IMR-90 (cell line): ENCODE data around the gene POU2F1. TPM values are rescaled to one million over a fixed set of nuclear protein-coding genes. Genes with fewer than 3 reads are reported as not detected.

Source experiments
- ATAC-seq: fragments of 200-7000 bp; cut with Tn5 transposase; 2 replicates; pipeline ENCODE4 v1.9.1; 2020; ENCODE audit warnings: low read depth, mild to moderate bottlenecking, moderate library complexity
- BruUV-seq: library from RNA; stranded (reverse); fragments of 400-500 nt; replicated peaks from 2 replicates; lab custom pipeline; 2021; lab: Mats Ljungman, UMichigan
- CTCF ChIA-PET: fragments of 300-600 bp; formaldehyde crosslinking; extraction: SDS; loops from one replicate; lab custom pipeline; 2021; ENCODE audit warnings: antibody characterized with exemption; lab: Yijun Ruan, JAX
- POLR2A ChIA-PET: fragments of 300-600 bp; sonication (Branson Sonifier 250); formaldehyde crosslinking; loops from one replicate; lab custom pipeline; 2022; ENCODE audit warnings: antibody characterized with exemption; ENCODE audit not compliant: unreplicated experiment; lab: Charles Lee
- DNase-seq: peaks from one replicate; pipeline ENCODE4 v3.0.0; 2013
- H2AFZ ChIP-seq: replicated peaks from 2 replicates; pipeline ENCODE3; 2013; ENCODE audit warnings: low read length, mild to moderate bottlenecking; ENCODE audit not compliant: poor library complexity
- H2AK5ac ChIP-seq: 2 replicates; pipeline ENCODE4 v1.6.1; 2013; ENCODE audit warnings: low read depth, low read length, inconsistent platforms
- H2AK9ac ChIP-seq: replicated peaks from 2 replicates; pipeline ENCODE3; 2013; ENCODE audit warnings: mild to moderate bottlenecking, low read depth, low read length, moderate library complexity; ENCODE audit not compliant: poor library complexity
- H2BK120ac ChIP-seq: 2 replicates; pipeline ENCODE4 v1.6.1; 2013; ENCODE audit warnings: low read depth, low read length, inconsistent platforms
- H2BK15ac ChIP-seq: 3 replicates; pipeline ENCODE4 v1.6.1; 2013; ENCODE audit warnings: low read depth, low read length, inconsistent platforms
- H2BK20ac ChIP-seq: 2 replicates; pipeline ENCODE4 v1.6.1; 2013; ENCODE audit warnings: low read depth, mild to moderate bottlenecking, inconsistent platforms, low read length, moderate library complexity
- H2BK5ac ChIP-seq: 2 replicates; pipeline ENCODE4 v1.6.1; 2013; ENCODE audit warnings: mild to moderate bottlenecking, low read depth, low read length, inconsistent platforms; ENCODE audit not compliant: poor library complexity, severe bottlenecking
- H3K14ac ChIP-seq: replicated peaks from 2 replicates; pipeline ENCODE4 v1.6.1; 2013; ENCODE audit warnings: low read depth, low read length, inconsistent platforms
- H3K18ac ChIP-seq: 2 replicates; pipeline ENCODE4 v1.6.1; 2013; ENCODE audit warnings: low read depth, low read length, control low read depth
- H3K23ac ChIP-seq: 2 replicates; pipeline ENCODE4 v1.6.1; 2013; ENCODE audit warnings: low read depth, low read length, inconsistent platforms
- H3K27ac ChIP-seq: 2 replicates; pipeline ENCODE4 v1.5.1; 2013; ENCODE audit warnings: mild to moderate bottlenecking, control low read depth, low read length; ENCODE audit not compliant: insufficient read depth
- H3K27me3 ChIP-seq: 2 replicates; pipeline ENCODE4 v1.6.1; 2013; ENCODE audit warnings: low read length; ENCODE audit not compliant: control insufficient read depth, insufficient read depth
- H3K36me3 ChIP-seq: 2 replicates; pipeline ENCODE4 v1.6.1; 2013; ENCODE audit warnings: low read length, mixed read lengths; ENCODE audit not compliant: control insufficient read depth, insufficient read depth
- H3K4ac ChIP-seq: 2 replicates; pipeline ENCODE4 v1.6.1; 2013; ENCODE audit warnings: low read depth, low read length, inconsistent platforms
- H3K4me1 ChIP-seq: 2 replicates; pipeline ENCODE4 v1.6.1; 2013; ENCODE audit warnings: low read length, mixed read lengths; ENCODE audit not compliant: control insufficient read depth, insufficient read depth
- H3K4me2 ChIP-seq: 2 replicates; pipeline ENCODE4 v1.6.1; 2013; ENCODE audit warnings: low read depth, mild to moderate bottlenecking, control low read depth, low read length, moderate library complexity
- H3K4me3 ChIP-seq: 2 replicates; pipeline ENCODE4 v1.5.1; 2013; ENCODE audit warnings: low read depth, mild to moderate bottlenecking, control low read depth, low read length, moderate library complexity; ENCODE audit not compliant: insufficient read depth
- H3K56ac ChIP-seq: 2 replicates; pipeline ENCODE4 v1.6.1; 2013; ENCODE audit warnings: low read length, inconsistent platforms; ENCODE audit not compliant: insufficient read depth; ENCODE audit errors: extremely low read depth
- H3K79me1 ChIP-seq, 2 experiments: 2 replicates each; pipeline ENCODE4 v1.6.1; 2013; ENCODE audit warnings: low read length in 2 of 2, inconsistent platforms in 1 of 2, low read depth in 1 of 2
- H3K9ac ChIP-seq: 2 replicates; pipeline ENCODE4 v1.6.1; 2013; ENCODE audit warnings: low read depth, low read length, control low read depth
- H3K9me1 ChIP-seq: 2 replicates; pipeline ENCODE4 v1.6.1; 2013; ENCODE audit warnings: low read length, inconsistent platforms; ENCODE audit not compliant: insufficient read depth
- H3K9me3 ChIP-seq: 2 replicates; pipeline ENCODE4 v1.6.1; 2013; ENCODE audit warnings: low read length; ENCODE audit not compliant: control insufficient read depth, insufficient read depth
- H4K20me1 ChIP-seq: 2 replicates; pipeline ENCODE4 v1.6.1; 2013; ENCODE audit warnings: low read length, inconsistent platforms; ENCODE audit not compliant: insufficient read depth
- H4K5ac ChIP-seq: 2 replicates; pipeline ENCODE4 v1.6.1; 2013; ENCODE audit warnings: mild to moderate bottlenecking, low read depth, low read length, control low read depth
- H4K8ac ChIP-seq, 2 experiments: 2 replicates each; pipeline ENCODE4 v1.6.1; 2013; ENCODE audit warnings: low read depth in 2 of 2, low read length in 2 of 2, control low read depth in 1 of 2, inconsistent platforms in 1 of 2
- H4K91ac ChIP-seq: 2 replicates; pipeline ENCODE4 v1.6.1; 2013; ENCODE audit warnings: low read depth, low read length, inconsistent platforms; ENCODE audit not compliant: insufficient read depth
- CEBPB ChIP-seq: IDR thresholded peaks from 2 replicates; pipeline ENCODE4 v1.6.1; 2012; ENCODE audit warnings: low read depth, low read length, improper control_type of control experiment
- CTCF ChIP-seq: conservative IDR thresholded peaks from 2 replicates; pipeline ENCODE4 v1.5.1; 2012; ENCODE audit warnings: mild to moderate bottlenecking, low read depth, low read length, improper control_type of control experiment
- ELK1 ChIP-seq: fragments of 150-350 bp; IDR thresholded peaks from 2 replicates; pipeline ENCODE4 v1.6.1; 2016; ENCODE audit warnings: low read depth, mild to moderate bottlenecking, low read length, moderate library complexity, borderline replicate concordance
- FOS ChIP-seq: fragments of 150-350 bp; IDR thresholded peaks from 2 replicates; pipeline ENCODE4 v1.6.1; 2016; ENCODE audit warnings: low read depth, low read length
- RFX5 ChIP-seq: IDR thresholded peaks from 2 replicates; pipeline ENCODE4 v1.8.0; 2012; ENCODE audit warnings: low read depth, mild to moderate bottlenecking, low read length, moderate library complexity
- SMC3 ChIP-seq: fragments of 150-350 bp; IDR thresholded peaks from 2 replicates; pipeline ENCODE4 v1.6.1; 2016; ENCODE audit warnings: low read depth, mild to moderate bottlenecking, antibody characterized with exemption, low read length, moderate library complexity
- WGBS, 2 experiments: methylation state at CpG; one replicate each; pipeline versions ENCODE4 v1.1.5 to v1.1.7; 2013; ENCODE audit warnings: missing lambda C conversion rate in 2 of 2; ENCODE audit not compliant: insufficient read length in 1 of 2; ENCODE audit errors: extremely low coverage in 2 of 2; 5-methylcytosine and 5-hydroxymethylcytosine counted together
- dilution Hi-C: fragments of 300-500 bp; cut with HindIII; formaldehyde crosslinking; loops from one replicate; pipeline ENCODE4 v1.14.3; 2018; ENCODE audit warnings: low sequenced_read_pairs; ENCODE audit not compliant: unreplicated experiment
- in situ Hi-C: fragments of 300-500 bp; cut with MboI; formaldehyde crosslinking; loops from 3 replicates; pipeline ENCODE4 v1.14.3; 2019; ENCODE audit warnings: low sequenced_read_pairs, inconsistent platforms, mixed read lengths
- intact Hi-C: fragments of 100-400 bp; cut with micrococcal nuclease; formaldehyde crosslinking; loops from 2 replicates; pipeline ENCODE4 v1.10.0; 2022
- polyA plus RNA-seq, 3 experiments: library from polyadenylated mRNA; depleted of rRNA; stranded (reverse); fragments of >200 nt; gene quantifications; 2 replicates each; pipeline ENCODE4 v1.2.3, GENCODE V29; 2012; ENCODE audit warnings: low replicate concordance in 1 of 3
- total RNA-seq: library from RNA; depleted of rRNA; stranded (reverse); fragments of >200 nt; gene quantifications from 2 replicates; pipeline ENCODE4 v1.2.3, GENCODE V29; 2012

Gene POU2F1
- total and polyA plus RNA-seq, 2 of the 4 experiments (the other 2 are of a cell fraction): 1.2 to 3.4 TPM

- no peak overlapping the region for H3K4me2 ChIP-seq
- no peak overlapping the region for H2BK5ac ChIP-seq
- H4K20me1 ChIP-seq: no peaks in the 10 kb centered on the region; the same call in 1 of the 2 replicates
- no peaks in the 10 kb centered on the region for H3K36me3 ChIP-seq
- no peak overlapping the region for H2AFZ ChIP-seq
- no peak overlapping the region for H3K9ac ChIP-seq
- no peak overlapping the region for H2BK15ac ChIP-seq
- no peak for DNase-seq
- BruUV-seq: no TSS peak
- no peak overlapping the region for H2AK9ac ChIP-seq
- H4K8ac ChIP-seq: no peak overlapping the region
- TF ChIP-seq CTCF (no peak), FOS (no peak), ELK1 (no peak), RFX5 (no peak), CEBPB (no peak), SMC3 (no peak)
- peaks cover 10 to 21% of the 10 kb centered on the region in 2 experiments for H3K79me1 ChIP-seq
- H2BK20ac ChIP-seq: no peak overlapping the region
- H2AK5ac ChIP-seq: no peak overlapping the region
- no peak for ATAC-seq
- no peak overlapping the region for H3K18ac ChIP-seq
- H3K23ac ChIP-seq: no peak overlapping the region
- H4K91ac ChIP-seq: no peak overlapping the region
- no peak overlapping the region for H2BK120ac ChIP-seq
- no peak overlapping the region for H3K4ac ChIP-seq
- H3K27ac ChIP-seq: no peak overlapping the region
- H4K5ac ChIP-seq: no peak overlapping the region
- no peak overlapping the region for H3K14ac ChIP-seq
- no peak overlapping the region for H3K56ac ChIP-seq
- in situ Hi-C loops: no loop called here
- H3K9me3 ChIP-seq: peaks cover 2% of the 10 kb centered on the region; the same call in 1 of the 2 replicates
- H3K27me3 ChIP-seq: no peaks in the 10 kb centered on the region
- CTCF ChIA-PET: no interaction called here
- no peaks in the 10 kb centered on the region for H3K4me1 ChIP-seq
- dilution Hi-C loops: no loop called here
- WGBS, 2 experiments: no CpG with 5 or more reads among the region's 1 CpG
- no peak overlapping the region for H3K4me3 ChIP-seq
- H3K9me1 ChIP-seq: 0 out of 2 replicates have a peak, but pooled peaks cover 2% of the 10 kb centered on the region
- POLR2A ChIA-PET: no interaction called here
- intact Hi-C loops: no loop called here
Observed at GRCh38 chr1:167247754-167248153, 27.1 kb downstream of the POU2F1 start.
